NCI-H2196 (cell line): ENCODE data around the gene IL15RA.
A peak's percentile ranks its signal among the peaks of the same experiment; 100 is the strongest.
"Not testable (repeated sequence)": the region's sequence is repeated elsewhere in the genome, so short reads cannot be mapped to it uniquely, and the experiment has no call there.

Experiments
- DNase-seq: peaks from one replicate; lab custom pipeline; 2025; ENCODE audit not compliant: unreplicated experiment; lab: John Stamatoyannopoulos, UW

IL15RA gene

DNA sequence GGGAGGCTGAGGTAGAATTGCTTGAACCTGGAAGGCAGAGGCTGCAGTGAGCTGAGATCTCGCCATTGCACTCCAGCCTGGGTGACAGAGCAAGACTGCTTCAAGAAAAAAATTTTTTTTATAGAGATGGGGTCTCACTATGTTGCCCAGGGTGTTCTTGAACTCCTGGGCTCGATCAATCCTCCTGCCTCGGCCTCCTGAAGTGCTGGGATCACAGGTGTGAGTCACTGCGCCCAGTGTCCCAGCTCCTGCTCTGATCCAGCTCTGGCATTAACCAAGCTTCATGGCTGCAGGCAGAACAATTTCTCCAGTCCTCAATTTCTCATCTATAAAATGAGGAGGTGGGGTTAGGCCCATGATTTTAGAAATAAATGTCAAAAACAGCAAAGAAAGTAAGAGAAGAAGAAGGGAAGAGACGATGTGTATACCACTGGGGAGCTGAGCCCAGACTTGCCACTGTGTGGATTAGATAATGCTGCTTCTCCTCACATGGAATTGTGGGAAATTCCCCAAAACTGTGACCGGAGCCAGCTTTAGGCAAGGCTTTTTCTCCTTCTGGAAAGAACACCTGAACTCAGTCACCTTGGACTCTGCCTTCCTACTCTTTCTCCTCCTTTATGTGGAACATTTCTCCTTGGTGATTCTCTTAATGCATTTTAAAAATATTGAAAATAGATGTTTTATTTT lies 25.5 kb downstream of the IL15RA start:
- DNase-seq = no peak

DNA sequence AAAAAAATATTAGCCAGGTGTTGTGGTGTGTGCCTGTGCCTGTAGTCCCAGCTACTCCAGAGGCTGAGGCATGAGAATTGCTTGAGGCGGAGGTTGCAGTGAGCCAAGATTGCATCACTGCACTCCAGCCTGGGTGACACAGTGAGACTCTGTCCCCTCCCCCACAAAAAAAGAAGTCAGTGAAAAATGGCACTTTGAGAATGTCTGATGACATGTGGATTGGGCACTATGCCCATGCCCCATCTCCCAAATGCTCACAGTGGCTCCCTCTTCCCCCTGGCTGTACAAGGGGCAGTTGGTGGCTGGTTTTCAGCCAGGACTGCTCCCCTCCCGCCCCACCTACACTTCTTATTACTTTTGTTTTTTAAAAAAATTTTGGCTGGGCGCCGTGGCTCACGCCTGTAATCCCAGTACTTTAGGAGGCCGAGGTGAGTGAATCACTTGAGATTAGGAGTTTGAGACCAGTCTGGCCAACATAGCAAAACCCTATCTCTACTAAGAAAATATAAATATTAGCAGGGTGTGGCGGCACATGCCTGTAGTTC lies 26.1 kb downstream of the IL15RA start:
- no peak for DNase-seq

DNA sequence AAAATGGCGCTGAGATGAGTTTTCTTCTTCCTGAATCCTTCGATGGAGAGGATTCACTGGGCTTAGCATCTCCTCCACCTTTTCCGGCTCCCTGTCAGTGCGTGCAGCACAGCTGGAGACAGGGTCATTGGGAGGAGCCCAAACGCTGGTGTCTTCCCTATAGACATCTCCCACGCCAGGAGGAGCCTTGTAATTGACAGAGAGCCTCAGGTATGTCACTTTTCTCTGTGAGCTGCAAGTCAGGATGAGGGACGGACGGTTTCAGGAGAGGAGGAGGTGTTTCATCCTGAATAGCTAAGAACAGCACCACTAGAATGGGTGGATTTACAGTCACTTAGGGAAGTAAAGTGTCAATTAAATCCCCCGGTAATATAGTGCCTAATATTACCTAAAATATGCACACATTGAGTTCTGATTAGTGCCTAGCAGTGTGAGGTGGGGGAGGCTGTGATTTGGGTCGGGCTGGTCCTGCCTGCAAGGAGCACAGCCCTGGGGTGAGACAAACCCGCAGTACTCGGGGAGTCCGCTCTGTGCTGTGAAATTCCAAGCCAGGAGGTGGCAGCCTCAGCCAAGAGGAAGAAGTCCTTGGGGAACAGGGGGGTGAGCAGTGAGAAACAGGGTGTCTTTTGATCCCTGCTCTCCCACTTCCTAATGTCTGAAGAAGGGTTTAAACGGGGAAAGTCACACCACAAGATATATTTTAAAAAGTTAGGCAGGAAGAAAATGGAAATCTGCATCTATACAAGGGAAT lies 28.2 kb downstream of the IL15RA start:
- DNase-seq = no peak

DNA sequence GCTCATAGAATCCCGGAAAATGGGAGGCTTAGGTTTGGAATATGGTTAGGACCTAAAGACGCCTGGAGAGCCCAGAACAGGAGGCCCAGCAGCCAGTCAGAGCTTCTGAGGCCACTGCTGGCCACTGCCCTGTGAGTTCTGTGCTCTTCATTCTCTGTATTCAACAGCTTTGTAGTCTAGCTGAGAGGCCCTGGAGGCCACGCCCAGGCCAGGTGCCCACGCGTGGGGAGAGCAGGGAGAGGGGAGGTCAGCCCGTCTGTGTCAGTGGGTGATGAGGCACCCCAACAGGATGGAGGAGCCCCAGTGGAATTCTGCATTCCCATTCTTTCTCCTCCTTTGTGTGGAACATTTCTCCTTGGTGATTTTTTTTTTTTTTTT lies 29.1 kb downstream of the IL15RA start:
- DNase-seq = no peak

DNA sequence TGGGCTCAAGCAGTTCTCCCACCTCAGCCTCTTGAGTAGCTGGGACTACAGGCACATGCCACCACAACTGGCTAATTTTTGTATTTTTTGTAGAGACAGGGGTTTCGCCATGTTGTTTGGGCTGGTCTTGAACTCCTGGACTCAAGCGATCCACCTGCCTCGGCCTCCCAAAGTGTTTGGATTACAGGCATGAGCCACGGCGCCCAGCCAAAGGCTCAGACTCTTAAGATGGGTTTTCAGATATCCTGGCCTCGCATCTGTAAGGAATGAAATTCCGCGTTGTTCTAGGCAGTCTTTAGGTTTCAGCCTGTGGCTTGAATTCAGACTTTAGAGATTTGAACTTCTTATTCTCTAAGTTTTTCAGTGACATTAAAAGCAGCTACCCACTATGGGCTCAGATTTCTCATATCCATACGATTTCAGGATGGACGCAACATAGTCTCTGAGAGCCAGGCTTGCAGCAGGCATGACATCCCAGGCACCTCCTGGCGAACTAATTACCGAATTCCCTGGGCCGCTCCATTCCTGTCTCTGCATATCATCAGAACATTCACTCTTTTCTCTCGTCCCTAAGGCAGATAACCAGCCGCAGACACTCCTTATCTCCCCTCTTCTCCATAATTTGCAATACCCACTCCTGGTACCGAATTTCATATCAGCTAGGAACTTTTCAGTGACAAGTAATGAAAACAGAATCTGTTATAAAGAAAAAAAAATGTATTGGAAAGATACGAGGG lies 29.7 kb downstream of the IL15RA start:
- no peak for DNase-seq

DNA sequence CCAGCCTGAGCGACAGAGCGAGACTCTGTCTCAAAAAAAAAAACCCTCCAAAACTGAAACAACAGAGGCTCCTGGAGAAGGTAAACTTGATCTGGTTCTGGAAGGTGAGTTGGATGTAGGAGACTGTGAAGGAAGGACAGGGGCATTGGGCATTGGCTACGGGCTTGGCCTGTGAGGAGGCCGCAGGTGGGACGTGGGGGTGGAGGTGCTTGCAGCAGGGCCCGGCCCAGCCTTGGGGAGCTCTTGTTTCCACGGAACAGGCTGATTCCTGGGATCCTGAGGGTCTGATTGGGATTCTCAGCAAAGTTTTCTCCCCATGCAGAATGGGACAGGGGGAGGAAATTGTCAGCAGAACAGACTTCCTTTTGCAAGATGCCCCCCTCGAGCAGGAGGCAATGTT lies 30.6 kb downstream of the IL15RA start:
- DNase-seq = no peak

DNA sequence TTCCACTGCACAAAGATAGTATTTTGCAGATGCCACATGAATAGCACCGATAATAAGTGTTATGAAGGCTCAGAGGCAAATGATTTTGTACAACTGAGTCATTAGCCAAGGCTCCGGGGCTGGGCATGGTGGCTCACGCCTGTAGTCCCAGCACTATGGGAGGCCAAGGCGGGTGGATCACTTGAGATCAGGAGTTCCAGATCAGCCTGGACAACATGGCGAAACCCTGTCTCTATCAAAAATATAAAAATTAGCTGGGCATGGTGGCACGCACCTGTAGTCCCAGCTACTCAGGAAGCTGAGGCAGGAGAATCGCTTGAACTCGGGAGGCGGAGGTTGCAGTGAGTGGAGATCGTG lies 30.9 kb downstream of the IL15RA start:
- not testable (repeated sequence) for DNase-seq

DNA sequence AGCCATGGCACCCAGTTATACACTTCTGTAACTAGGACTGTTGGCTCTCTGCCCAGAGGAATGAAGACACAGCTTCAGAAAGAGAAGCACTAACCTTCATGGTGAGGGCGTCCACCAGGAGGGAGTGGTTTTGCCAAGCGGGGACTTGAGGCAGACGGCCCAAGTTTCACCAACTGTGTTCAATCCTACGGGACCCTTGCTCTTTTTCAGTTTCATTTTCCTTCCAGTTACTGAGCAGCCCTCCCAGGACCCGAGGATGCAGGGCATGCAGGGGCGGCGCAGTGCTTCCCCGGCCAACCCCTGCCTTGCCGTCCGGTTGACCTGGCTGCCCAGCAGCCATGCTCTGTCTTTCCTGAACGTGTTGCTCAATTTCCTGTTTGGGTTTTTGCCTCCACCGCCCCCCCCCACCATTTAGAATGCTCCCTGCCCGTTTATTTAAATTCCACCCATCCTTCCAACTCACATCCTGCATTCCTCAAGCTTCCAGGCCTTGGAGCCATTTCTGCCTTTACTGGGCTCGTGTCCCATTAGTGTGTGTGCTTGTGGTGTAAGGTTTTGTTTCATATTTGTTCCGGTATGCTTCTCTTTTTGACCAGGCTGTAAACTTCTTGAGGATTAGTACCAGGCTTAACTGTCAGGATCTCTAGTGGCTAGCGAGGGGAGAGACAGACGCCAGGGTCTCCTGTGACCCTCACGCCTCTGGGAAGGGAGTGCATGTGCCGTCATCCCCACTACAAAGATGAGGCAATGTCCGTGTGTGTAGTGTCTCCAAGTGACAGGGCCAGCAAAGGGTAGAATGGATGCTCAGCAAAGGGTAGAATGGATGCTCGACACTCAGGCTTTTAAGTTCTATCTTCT lies 31.6 kb downstream of the IL15RA start:
- DNase-seq = no peak

DNA sequence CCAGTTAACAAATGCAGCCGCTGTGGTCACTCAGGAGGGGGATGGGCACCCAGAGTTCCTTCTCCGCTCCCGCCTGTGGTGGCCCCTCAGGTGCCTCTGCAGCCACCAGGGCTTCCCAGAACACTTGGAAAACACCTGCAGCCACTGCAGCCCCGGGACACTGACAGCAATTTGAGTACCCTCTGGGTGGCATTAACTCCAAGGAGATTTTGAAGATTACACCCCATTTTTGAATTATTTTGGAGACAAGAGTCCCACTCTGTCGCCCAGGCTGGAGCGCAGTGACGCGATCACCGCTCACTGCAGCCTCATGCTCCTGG lies 32.2 kb downstream of the IL15RA start:
- DNase-seq = no peak

DNA sequence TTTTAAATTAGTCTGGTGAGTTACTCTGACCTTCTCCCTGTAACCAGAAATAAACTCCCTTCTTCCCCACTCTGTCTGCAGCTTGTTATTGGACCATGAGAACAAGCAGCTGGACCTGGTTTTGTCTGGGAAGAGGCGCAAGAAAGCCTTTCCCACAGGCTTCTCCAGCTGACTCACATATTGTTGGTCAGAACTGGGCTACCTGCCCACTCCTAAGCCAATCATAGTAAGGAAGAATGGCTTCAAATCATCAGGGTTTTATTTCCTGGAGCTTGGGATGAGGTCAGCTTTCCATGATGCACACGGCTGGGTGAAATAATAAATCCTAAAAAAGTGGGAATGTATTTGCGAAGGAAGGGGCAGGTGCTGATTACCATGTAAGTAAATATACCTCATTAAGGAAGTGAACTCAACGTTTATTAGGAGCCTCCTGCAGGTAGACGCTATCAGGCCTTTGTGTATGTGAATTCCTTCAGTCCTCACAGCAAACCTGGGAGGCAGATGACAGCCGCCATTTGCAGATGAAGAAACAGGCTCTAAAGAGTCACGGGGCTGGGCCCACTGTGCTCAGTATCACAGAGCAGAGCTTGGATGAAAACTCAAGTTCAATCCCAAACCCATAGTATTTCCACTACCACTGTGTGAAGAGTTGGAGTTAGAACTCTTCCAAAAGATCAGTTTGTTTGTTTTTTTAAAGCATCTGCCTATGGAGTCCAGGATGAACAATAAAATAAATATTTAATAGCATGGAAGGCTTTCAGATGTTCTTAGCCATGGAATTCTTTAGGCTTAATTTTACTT lies 32.8 kb downstream of the IL15RA start:
- DNase-seq = peak; percentile 71

DNA sequence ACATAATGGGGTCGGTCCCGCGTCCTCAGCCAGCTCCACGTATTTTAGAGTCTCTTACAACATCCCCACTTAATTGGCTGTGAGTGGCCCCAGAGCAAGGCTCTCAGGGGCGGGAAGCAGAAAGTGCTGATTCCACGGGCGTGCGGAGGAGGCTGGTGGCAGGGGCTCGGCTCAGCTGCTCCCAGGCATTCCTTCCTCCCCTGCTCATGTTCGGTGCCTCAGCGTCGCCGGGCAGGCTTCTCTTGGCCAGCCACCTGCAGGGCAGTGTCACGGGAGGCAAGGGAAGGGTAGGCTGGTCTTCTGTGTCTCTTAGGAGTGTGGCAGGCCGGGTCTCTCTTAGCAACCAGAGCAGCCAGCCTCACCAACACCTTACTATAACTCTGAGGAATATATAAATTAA lies 33.8 kb downstream of the IL15RA start:
- DNase-seq = no peak

DNA sequence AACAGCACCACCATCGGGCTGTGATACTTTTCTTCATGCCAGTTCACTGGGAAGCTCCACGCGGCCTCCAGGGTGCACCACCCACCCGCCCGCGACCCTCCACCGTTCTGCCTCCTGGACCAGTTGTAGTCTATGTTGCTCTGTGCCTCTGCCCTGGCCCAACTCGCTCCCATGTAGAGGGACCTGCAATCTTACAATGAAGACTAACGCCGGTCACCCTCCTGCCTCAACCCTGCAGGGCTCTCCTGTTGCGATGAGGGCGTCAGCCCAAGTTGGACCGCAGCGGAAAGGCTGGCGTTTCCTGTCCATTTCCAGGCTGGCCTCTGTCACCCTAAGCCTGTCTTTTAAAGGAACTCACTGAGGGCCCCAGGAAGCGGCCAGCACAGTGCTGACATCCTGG lies 34.9 kb downstream of the IL15RA start:
- no peak for DNase-seq

DNA sequence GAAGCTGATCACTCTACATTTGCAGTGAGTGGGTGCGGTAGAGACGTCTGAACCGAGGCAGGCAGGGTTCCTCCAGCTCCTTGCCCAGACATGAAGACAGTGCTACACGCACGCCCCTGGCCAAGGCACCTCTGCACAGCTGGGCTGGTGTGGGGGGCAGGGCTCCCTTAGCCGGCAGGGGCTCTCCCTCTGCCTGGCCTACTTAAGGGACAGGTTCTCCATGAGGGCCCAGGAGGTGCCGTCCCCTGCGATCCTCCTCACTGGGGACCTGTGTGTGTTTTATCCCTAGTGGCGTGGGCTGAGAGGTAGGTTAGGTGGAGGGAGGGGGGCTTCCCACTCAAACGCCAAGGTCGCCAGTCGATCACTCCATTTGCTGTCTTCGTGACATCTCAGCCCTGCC lies 35.3 kb downstream of the IL15RA start:
- no peak for DNase-seq

DNA sequence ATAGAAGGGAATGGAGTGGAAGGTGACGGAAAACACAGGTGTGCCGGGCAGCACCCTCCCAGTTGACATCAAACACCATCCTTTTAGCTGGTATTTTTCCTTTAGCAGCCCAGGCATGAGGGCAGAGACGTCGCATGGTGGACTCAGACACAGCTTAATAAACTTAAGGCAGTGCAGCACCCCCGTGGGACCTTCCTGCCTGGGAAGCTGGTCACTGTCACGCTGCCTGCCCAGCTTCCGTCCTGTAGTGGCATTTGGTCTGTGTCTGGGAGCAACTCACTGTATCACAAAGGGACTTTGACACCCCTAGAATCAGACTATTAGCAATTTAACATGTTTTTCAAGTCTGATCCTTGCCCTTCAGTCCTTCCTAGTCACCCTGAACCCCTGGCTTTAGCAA lies 35.8 kb downstream of the IL15RA start:
- no peak for DNase-seq

DNA sequence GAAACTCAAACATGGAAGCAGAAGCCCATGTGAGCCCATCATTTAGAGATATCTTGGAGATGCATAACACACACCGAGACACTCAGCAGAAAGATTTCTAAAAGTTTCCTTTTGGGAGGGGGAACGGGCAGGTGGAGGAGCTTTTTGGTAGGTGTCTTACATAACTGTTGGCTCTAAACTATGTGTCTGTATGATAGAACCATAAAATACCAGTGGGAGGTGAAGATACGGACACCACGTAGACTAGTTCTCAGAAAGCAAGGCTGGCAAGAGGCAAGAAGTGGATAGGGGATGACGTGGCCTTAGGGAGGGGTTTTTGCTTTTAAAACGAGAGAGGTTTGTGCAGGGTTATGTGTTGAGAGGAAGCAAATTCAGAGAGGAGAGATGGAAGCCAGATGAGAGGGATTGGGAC lies 36.5 kb downstream of the IL15RA start:
- no peak for DNase-seq

DNA sequence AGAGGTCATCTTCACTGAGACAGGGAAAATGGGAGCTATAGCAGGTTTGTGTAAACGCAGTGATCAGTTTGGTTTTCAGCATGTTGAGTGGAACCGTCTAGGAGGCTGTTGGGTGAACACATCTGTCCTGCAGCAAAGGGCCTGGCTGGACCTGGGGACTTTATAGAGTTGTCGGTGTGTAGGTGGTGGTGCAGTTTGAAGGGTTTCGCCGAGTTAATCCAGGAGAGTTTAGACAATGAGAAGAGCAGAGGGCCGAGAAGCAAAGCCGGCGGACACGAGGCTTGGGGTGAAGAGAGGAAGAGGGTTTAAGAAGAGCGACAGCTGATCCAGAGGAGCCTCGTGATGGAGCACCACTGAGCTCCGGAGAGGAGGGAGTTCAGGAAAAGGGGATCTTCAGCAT lies 39.1 kb downstream of the IL15RA start:
- DNase-seq = no peak

DNA sequence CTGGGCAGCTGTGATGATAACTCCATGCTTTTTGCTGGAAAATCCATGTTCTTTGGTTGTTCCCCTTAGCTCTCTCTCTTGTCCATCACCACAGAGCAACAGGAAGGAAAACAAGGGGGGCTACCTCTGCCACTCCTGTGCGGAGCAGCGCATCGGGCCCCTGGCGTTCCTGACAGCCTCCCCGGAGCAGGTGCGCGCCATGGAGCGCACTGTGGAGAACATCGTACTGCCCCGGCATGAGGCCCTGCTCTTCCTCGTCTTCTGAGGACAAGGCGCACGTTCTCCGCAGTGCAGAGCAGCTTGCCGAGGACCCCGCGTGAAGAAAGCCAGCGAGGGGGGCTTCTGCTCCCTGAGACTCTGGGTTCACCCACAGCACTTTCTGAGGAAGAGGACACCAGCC lies 40.3 kb downstream of the IL15RA start:
- DNase-seq = no peak

DNA sequence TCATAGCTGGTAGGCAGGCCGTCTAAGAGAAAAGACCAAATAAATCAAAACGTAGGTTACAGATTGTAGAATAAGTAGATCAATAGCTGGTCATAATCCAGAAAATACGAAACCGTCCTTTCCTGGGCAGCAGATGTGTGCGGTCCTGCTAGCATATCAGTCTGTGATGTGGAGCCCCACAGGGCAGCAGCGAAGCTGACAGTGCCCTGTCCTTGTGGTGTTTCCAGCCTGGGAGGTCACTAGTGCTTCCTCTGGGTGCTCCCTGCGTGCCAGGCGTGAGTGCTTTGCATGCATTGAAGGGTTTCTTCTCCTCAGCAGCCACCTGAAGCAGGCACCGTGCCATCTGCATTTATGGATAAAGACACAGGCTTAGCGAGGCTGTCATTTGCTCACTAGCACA lies 41.7 kb downstream of the IL15RA start:
- DNase-seq = no peak

DNA sequence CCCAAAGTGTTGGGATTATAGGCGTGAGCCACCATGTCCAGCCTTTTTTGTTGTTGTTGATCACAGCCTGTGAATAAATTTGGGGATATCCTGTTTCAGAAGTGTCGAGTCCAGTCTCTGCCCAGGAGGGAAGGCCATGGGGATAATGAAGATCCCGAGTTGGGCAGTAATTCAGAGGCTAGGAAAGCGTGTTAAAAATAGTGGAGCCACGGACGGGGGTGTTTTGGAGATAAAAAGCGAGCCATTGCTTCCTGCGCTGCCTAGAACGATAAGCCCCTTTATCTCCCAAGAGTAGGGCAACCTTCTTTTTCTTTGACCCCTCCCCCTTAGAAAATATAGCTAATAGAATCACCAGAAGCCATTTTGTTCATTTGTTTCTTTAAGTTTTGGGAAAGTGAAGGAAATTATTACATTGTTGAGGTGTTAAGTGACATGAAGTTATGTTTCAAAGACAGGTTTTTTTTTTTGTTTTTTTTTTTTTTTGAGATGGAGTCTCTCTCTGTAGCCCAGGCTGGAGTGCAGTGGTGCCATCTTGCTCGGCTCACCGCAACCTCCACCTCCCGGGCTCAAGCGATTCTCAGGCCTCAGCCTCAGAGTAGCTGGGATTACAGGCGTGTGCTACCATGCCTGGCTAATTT lies 43.3 kb downstream of the IL15RA start:
- no peak for DNase-seq

DNA sequence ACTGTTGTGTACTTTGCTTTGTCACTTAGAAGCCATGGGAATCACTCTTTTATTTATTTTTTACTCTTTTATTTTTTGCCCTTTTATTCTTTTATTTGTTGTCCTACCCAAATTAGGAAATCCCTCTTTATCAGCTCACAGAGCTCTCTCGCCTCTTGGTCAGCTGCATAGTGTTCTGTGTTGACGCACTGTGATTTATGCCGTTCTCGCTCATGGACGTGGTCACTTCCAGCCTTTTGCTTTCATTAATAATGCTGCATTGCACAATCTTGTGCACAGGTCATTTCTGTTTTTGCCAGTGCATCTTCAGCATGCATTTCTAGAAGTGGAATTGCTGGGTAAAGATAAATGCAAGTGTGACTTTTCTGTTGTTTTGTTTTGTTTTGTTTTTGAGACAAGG lies 45.0 kb downstream of the IL15RA start:
- DNase-seq = no peak
